CD8-positive, alpha-beta memory T cell (primary cell): ENCODE data around the gene CNPY2. TPM values are rescaled to one million over a fixed set of nuclear protein-coding genes. Genes with fewer than 3 reads are reported as not detected.
"Not testable (repeated sequence)": the region's sequence is repeated elsewhere in the genome, so short reads cannot be mapped to it uniquely, and the experiment has no call there.

ENCODE experiments used
- CTCF ChIA-PET: fragments of 350-600 bp; sonication (Branson Sonifier 250); formaldehyde crosslinking; loops from one replicate; lab custom pipeline; 2021; ENCODE audit warnings: antibody characterized with exemption; lab: Charles Lee
- POLR2A ChIA-PET: fragments of 350-600 bp; sonication (Branson Sonifier 250); formaldehyde crosslinking; loops from one replicate; lab custom pipeline; 2021; ENCODE audit warnings: antibody characterized with exemption; lab: Charles Lee
- DNase-seq, 5 donors: peaks; one replicate each; pipeline versions ENCODE4 v3.0.0 to v3.0.0-alpha.2; 2020 to 2022; ENCODE audit warnings: mixed read lengths in 1 of 5
- H3K27ac ChIP-seq: one replicate; pipeline ENCODE4 v1.7.0; 2013; ENCODE audit warnings: low read depth, mild to moderate bottlenecking, low read length, moderate library complexity
- H3K27me3 ChIP-seq: 2 replicates; pipeline ENCODE4 v1.7.0; 2013; ENCODE audit warnings: low read length, mild to moderate bottlenecking; ENCODE audit not compliant: insufficient read depth, poor library complexity, severe bottlenecking
- H3K36me3 ChIP-seq: 2 replicates; pipeline ENCODE4 v1.7.0; 2013; ENCODE audit warnings: mild to moderate bottlenecking, low read length, moderate library complexity; ENCODE audit not compliant: insufficient read depth
- H3K4me1 ChIP-seq: 2 replicates; pipeline ENCODE4 v1.7.0; 2013; ENCODE audit warnings: mild to moderate bottlenecking, low read length, moderate library complexity; ENCODE audit not compliant: insufficient read depth
- H3K4me3 ChIP-seq: 2 replicates; pipeline ENCODE4 v1.7.0; 2013; ENCODE audit warnings: mild to moderate bottlenecking, low read length
- H3K9me3 ChIP-seq: 2 replicates; pipeline ENCODE4 v1.7.0; 2013; ENCODE audit warnings: mild to moderate bottlenecking, low read length
- H3K27ac Mint-ChIP-seq, 8 donors: one replicate each; pipeline ENCODE4 v1.8.0; 2020 to 2021; ENCODE audit warnings: mixed read lengths in 8 of 8, mild to moderate bottlenecking in 6 of 8, inconsistent platforms in 3 of 8, moderate library complexity in 3 of 8
- H3K27me3 Mint-ChIP-seq, 2 donors: one replicate each; pipeline ENCODE4 v1.8.0; 2020 to 2021; ENCODE audit warnings: mixed read lengths in 2 of 2, mild to moderate bottlenecking in 1 of 2, moderate library complexity in 1 of 2
- H3K36me3 Mint-ChIP-seq, 3 donors: one replicate each; pipeline ENCODE4 v1.8.0; 2020 to 2021; ENCODE audit warnings: mixed read lengths in 3 of 3, inconsistent platforms in 1 of 3, mild to moderate bottlenecking in 1 of 3
- H3K4me1 Mint-ChIP-seq, 3 donors: one replicate each; pipeline ENCODE4 v1.8.0; 2020 to 2021; ENCODE audit warnings: mixed read lengths in 3 of 3, inconsistent platforms in 1 of 3, mild to moderate bottlenecking in 1 of 3
- H3K4me3 Mint-ChIP-seq, 7 donors: one replicate each; pipeline ENCODE4 v1.8.0; 2020 to 2021; ENCODE audit warnings: mixed read lengths in 7 of 7, mild to moderate bottlenecking in 6 of 7, moderate library complexity in 4 of 7, inconsistent platforms in 2 of 7
- H3K9me3 Mint-ChIP-seq, 5 donors: one replicate each; pipeline ENCODE4 v1.8.0; 2020 to 2022; ENCODE audit warnings: mixed read lengths in 5 of 5, mild to moderate bottlenecking in 3 of 5, moderate library complexity in 2 of 5, inconsistent platforms in 1 of 5
- polyA plus RNA-seq: library from polyadenylated mRNA; unstranded; fragments of 300-500 nt; fragmentation: Illumina TruSeq; gene quantifications from one replicate; pipeline ENCODE4 v1.2.3, GENCODE V29; 2021
- total RNA-seq, 2 experiments: library from RNA; stranded (reverse); gene quantifications; one replicate each; pipeline ENCODE4 v1.2.3, GENCODE V29; 2021

Gene CNPY2
- total and polyA plus RNA-seq, 3 experiments from 2014 or later: 165 to 188 (median 167) TPM

- H3K27me3 ChIP-seq: no peaks in the 10 kb centered on the region
- H3K4me3 Mint-ChIP-seq: peak within 1 kb of the TSS; percentile 82 to 94 (median 91)
- ChIA-PET POLR2A (interaction anchor here (0.6 to 3.1 kb wide), 10 partner anchors 14 to 1445 kb away, joined by 3 to 49 read pairs (median 4); partner anchors contain the start of genes CNPY2, CS, ESYT1 and RNF41), CTCF (interaction anchor here (0.7 to 8.1 kb wide), 7 partner anchors 12 to 220 kb away, joined by 3 to 49 read pairs (median 4); partner anchors contain the start of genes CNPY2, COQ10A, STAT2 and ZC3H10)
- peaks cover 0 to 5% (median 0%) of the 10 kb centered on the region in 5 donors for H3K9me3 Mint-ChIP-seq
- peaks cover 0 to 5% of the 10 kb centered on the region in 2 donors for H3K27me3 Mint-ChIP-seq
- H3K36me3 ChIP-seq: peaks cover 11% of the 10 kb centered on the region
- peaks cover 32 to 61% (median 50%) of the 10 kb centered on the region in 3 donors for H3K4me1 Mint-ChIP-seq
- H3K27ac Mint-ChIP-seq: peak within 1 kb of the TSS; percentile 90 to 100 (median 98)
- H3K4me1 ChIP-seq: peaks cover 39% of the 10 kb centered on the region
- H3K36me3 Mint-ChIP-seq: peaks cover 0 to 38% (median 7%) of the 10 kb centered on the region in 3 donors
- no peaks in the 10 kb centered on the region for H3K9me3 ChIP-seq
- H3K4me3 ChIP-seq: peak within 1 kb of the TSS; percentile 63
- DNase-seq: peak; percentile 67 to 93 (median 82)
- H3K27ac ChIP-seq: peak within 1 kb of the TSS; percentile 43
Measured at GRCh38 chr12:56338308-56339157, 22.7 kb upstream of the CNPY2 start, which contains the start of gene IL23A. Gene IL23A (plus strand): TSS chr12:56338884. CDS start chr12:56339045, 161 bp downstream.

DNA sequence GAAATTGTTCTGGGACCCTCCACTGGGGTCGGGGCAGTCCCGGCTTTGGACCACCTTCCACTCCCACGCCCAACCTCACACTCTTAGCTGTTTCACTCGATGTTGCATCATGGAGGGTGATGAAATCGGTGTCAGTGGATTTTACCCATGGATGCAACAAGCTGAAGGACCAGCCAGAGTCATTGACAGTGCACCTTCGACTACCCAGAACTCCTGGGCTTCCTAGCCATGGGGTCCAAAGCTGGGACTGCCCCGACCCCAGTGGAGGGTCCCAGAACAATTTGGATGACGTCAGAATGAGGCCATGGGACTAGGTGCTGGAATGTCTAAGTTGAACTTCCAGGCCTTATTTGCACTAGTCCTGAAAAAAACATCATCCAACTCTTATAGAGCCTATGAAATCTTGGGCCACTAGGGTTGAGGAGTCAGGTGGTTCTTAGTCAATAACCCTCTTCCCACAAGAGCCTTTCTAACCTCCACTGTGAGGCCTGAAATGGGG, 22.0 kb upstream of the CNPY2 start:
- DNase-seq: no peak
- peaks cover 46% of the 10 kb centered on the region for H3K4me1 ChIP-seq
- CTCF ChIA-PET: interaction anchor here (0.7 to 8.1 kb wide), 5 partner anchors 12 to 220 kb away, joined by 3 to 49 read pairs (median 4); partner anchors contain the start of genes COQ10A, STAT2 and ZC3H10
- H3K4me3 ChIP-seq: peak overlapping the region; percentile 22
- H3K4me3 Mint-ChIP-seq: peak overlapping the region in 6 of 7 donors; percentile 40 to 94 (median 90)
- H3K27ac Mint-ChIP-seq: peak overlapping the region; percentile 90 to 100 (median 98)
- H3K9me3 ChIP-seq: no peaks in the 10 kb centered on the region
- H3K36me3 Mint-ChIP-seq: peaks cover 0 to 34% (median under 1%) of the 10 kb centered on the region in 3 donors
- peaks cover 39 to 68% (median 58%) of the 10 kb centered on the region in 3 donors for H3K4me1 Mint-ChIP-seq
- H3K9me3 Mint-ChIP-seq: peaks cover 0 to 5% (median 0%) of the 10 kb centered on the region in 5 donors
- H3K27me3 ChIP-seq: no peaks in the 10 kb centered on the region
- POLR2A ChIA-PET: interaction anchor here (1.2 to 3.1 kb wide), 5 partner anchors 22 to 1445 kb away, joined by 3 to 49 read pairs (median 6); partner anchors contain the start of genes CNPY2, ESYT1, STAT2 and ZC3H10
- peaks cover 6% of the 10 kb centered on the region for H3K36me3 ChIP-seq
- H3K27ac ChIP-seq: peak overlapping the region; percentile 43
- peaks cover 0 to 5% of the 10 kb centered on the region in 2 donors for H3K27me3 Mint-ChIP-seq

GRCh38 chr12:56336361-56337167, 20.8 kb upstream of the CNPY2 start:
- Mint-ChIP-seq H3K4me3 (peak overlapping the region in 4 of 7 donors; percentile 8 to 25 (median 20)), H3K27me3 (peaks cover 0 to 5% of the 10 kb centered on the region in 2 donors), H3K36me3 (peaks cover 0 to 25% (median 0%) of the 10 kb centered on the region in 3 donors), H3K27ac (peak overlapping the region; percentile 11 to 99 (median 84)), H3K9me3 (peaks cover 0 to 5% (median 0%) of the 10 kb centered on the region in 5 donors), H3K4me1 (peaks cover 43 to 72% (median 62%) of the 10 kb centered on the region in 3 donors)
- Histone ChIP-seq H3K9me3 (no peaks in the 10 kb centered on the region), H3K27ac (peak overlapping the region; percentile 57), H3K27me3 (no peaks in the 10 kb centered on the region), H3K4me1 (peaks cover 51% of the 10 kb centered on the region), H3K4me3 (no peak overlapping the region), H3K36me3 (peaks cover 5% of the 10 kb centered on the region)
- ChIA-PET CTCF (interaction anchor here (0.6 to 8.1 kb wide), 5 partner anchors 23 to 1050 kb away, joined by 3 to 49 read pairs (median 4); partner anchors contain the start of gene STAT2), POLR2A (interaction anchor here (0.6 to 3.1 kb wide), 3 partner anchors 23 to 209 kb away, joined by 3 to 49 read pairs (median 3); partner anchors contain the start of genes ESYT1 and STAT2)
- DNase-seq: no peak

DNA sequence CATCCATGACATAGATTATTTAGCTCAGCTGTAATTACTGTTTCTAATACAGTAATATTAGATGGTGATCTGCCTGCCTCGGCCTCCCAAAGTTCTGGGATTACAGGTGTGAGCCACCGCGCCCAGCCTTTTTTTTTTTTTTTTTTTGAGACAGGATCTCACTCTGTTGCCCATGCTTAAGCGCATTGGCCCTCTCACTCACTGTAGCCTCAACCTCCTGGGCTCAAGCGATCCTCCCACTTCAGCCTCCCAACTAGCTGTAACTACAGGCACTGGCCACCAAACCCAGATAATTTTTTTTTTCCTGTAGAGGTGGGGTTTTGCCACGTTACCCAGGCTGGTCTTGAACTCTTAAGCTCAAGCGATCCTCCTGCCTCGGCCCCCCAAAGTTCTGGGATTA, 19.7 kb upstream of the CNPY2 start:
- H3K4me3 Mint-ChIP-seq: peak overlapping the region in 2 of 7 donors; percentile 9 to 23
- H3K27ac Mint-ChIP-seq: peak overlapping the region in 3 of 8 donors; percentile 100
- CTCF ChIA-PET: interaction anchor here (0.7 to 8.1 kb wide), 5 partner anchors 24 to 129 kb away, joined by 3 to 49 read pairs (median 4); partner anchors contain the start of gene STAT2
- DNase-seq, POLR2A ChIA-PET, H3K9me3 ChIP-seq, H3K9me3 Mint-ChIP-seq, H3K4me3 ChIP-seq, H3K27me3 ChIP-seq, H3K36me3 ChIP-seq, H3K27me3 Mint-ChIP-seq: not testable (repeated sequence)
- peaks cover 43 to 70% (median 66%) of the 10 kb centered on the region in 3 donors for H3K4me1 Mint-ChIP-seq
- peaks cover 46% of the 10 kb centered on the region for H3K4me1 ChIP-seq
- H3K27ac ChIP-seq: peak overlapping the region; percentile 57
- H3K36me3 Mint-ChIP-seq: peaks cover 0 to 24% (median 0%) of the 10 kb centered on the region in 3 donors

DNA sequence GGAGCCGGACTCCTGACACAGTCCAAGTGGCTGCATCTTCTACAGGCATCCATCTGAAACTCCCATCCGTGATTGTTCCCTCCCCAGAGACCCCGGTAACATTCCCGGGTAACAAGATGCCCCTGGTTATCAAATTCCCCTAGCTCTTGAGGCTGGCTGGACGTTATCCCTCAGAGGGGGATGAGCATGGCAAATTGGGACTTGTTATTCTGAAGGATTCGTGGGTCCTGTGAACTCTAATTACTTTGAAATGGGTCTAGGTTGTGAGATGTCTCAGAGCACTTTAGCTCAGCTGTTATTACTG, 18.7 kb upstream of the CNPY2 start:
- Mint-ChIP-seq H3K27ac (peak overlapping the region; percentile 100), H3K9me3 (peaks cover 0 to 5% (median 0%) of the 10 kb centered on the region in 5 donors), H3K4me3 (peak overlapping the region; percentile 96 to 99 (median 97)), H3K4me1 (peaks cover 36 to 59% (median 55%) of the 10 kb centered on the region in 3 donors), H3K27me3 (peaks cover 0 to 5% of the 10 kb centered on the region in 2 donors), H3K36me3 (peaks cover 0 to 21% (median 2%) of the 10 kb centered on the region in 3 donors)
- ChIA-PET CTCF (interaction anchor here (1.0 to 8.1 kb wide), 4 partner anchors 17 to 107 kb away, joined by 3 to 49 read pairs (median 4); partner anchors contain the start of gene STAT2), POLR2A (interaction anchor here (2.7 kb wide), 1 partner anchor 25 kb away, joined by 19 read pairs; the partner anchor contains the start of gene STAT2)
- no peaks in the 10 kb centered on the region for H3K9me3 ChIP-seq
- no peaks in the 10 kb centered on the region for H3K27me3 ChIP-seq
- DNase-seq: no peak
- peak overlapping the region; percentile 99 for H3K27ac ChIP-seq
- H3K4me3 ChIP-seq: peak overlapping the region; percentile 94
- peaks cover 35% of the 10 kb centered on the region for H3K4me1 ChIP-seq
- H3K36me3 ChIP-seq: no peaks in the 10 kb centered on the region

GRCh38 chr12:56333679-56334489, 18.1 kb upstream of the CNPY2 start, which contains the start of gene PAN2:
Gene PAN2 (minus strand): TSS chr12:56334000. CDS start chr12:56333094, 906 bp downstream.
- Mint-ChIP-seq H3K27ac (peak within 1 kb of the TSS; percentile 100), H3K4me3 (peak within 1 kb of the TSS; percentile 96 to 99 (median 97)), H3K9me3 (peaks cover 0 to 5% (median 0%) of the 10 kb centered on the region in 5 donors), H3K27me3 (peaks cover 0 to 5% of the 10 kb centered on the region in 2 donors), H3K36me3 (peaks cover 0 to 19% (median 2%) of the 10 kb centered on the region in 3 donors), H3K4me1 (peaks cover 30 to 53% (median 49%) of the 10 kb centered on the region in 3 donors)
- peak within 1 kb of the TSS; percentile 99 for H3K27ac ChIP-seq
- H3K9me3 ChIP-seq: no peaks in the 10 kb centered on the region
- DNase-seq: peak; percentile 88 to 95 (median 94)
- H3K4me3 ChIP-seq: peak within 1 kb of the TSS; percentile 94
- ChIA-PET POLR2A (interaction anchor here (0.9 to 2.7 kb wide), 5 partner anchors 9 to 294 kb away, joined by 3 to 19 read pairs (median 5); partner anchors contain the start of genes CNPY2, STAT2 and TIMELESS), CTCF (interaction anchor here (0.7 to 8.1 kb wide), 7 partner anchors 11 to 112 kb away, joined by 3 to 49 read pairs (median 3); partner anchors contain the start of genes CNPY2, RNF41 and STAT2)
- peaks cover 30% of the 10 kb centered on the region for H3K4me1 ChIP-seq
- no peaks in the 10 kb centered on the region for H3K27me3 ChIP-seq
- no peaks in the 10 kb centered on the region for H3K36me3 ChIP-seq
